Body of pancreas (tissue), 4 donors: Measurements from ENCODE around the gene SPINK8. TPM values are rescaled to one million over a fixed set of nuclear protein-coding genes. Genes with fewer than 3 reads are reported as not detected.
"Not testable (repeated sequence)": the region's sequence is repeated elsewhere in the genome, so short reads cannot be mapped to it uniquely, and the experiment has no call there.

Experiments
- ATAC-seq: fragments of 150-250 bp; one replicate; pipeline ENCODE4 v1.9.1; 2016
- DNase-seq, 4 donors: peaks; one replicate each; pipeline ENCODE4 v3.0.0-alpha.2; 2019
- H3K27ac ChIP-seq, 4 donors: fragments of 200-600 bp; sonication (generic); 1 replicate in 3 of 4; 2 replicates in 1 of 4; pipeline versions ENCODE4 v1.5.1 to v1.6.1; 2016 to 2019; ENCODE audit warnings: mild to moderate bottlenecking in 1 of 4, mixed read lengths in 1 of 4, moderate library complexity in 1 of 4
- H3K27me3 ChIP-seq, 2 donors: fragments of 200-600 bp; sonication (generic); one replicate each; pipeline ENCODE4 v1.6.0; 2016; ENCODE audit warnings: mild to moderate bottlenecking in 1 of 2
- H3K36me3 ChIP-seq, 2 donors: fragments of 200-600 bp; sonication (generic); replicated peaks in 1 of 2; 2 replicates each; pipeline ENCODE4 v1.5.1; 2016; ENCODE audit warnings: low read depth in 2 of 2; ENCODE audit not compliant: insufficient read depth in 1 of 2
- H3K4me1 ChIP-seq: fragments of 200-600 bp; sonication (generic); one replicate; pipeline ENCODE4 v1.6.0; 2016
- H3K4me3 ChIP-seq, 2 donors: fragments of 200-600 bp; sonication (generic); 1 replicate in 1 of 2; 2 replicates in 1 of 2; pipeline ENCODE4 v1.5.1; 2016 to 2019
- H3K9me3 ChIP-seq, 3 donors: fragments of 200-600 bp; sonication (generic); 1 replicate in 2 of 3; 2 replicates in 1 of 3; pipeline ENCODE4 v1.5.1; 2016
- POLR2A ChIP-seq, 3 donors: fragments of 450-650 bp; IDR thresholded peaks; one replicate each; pipeline ENCODE4 v1.6.1; 2016; ENCODE audit warnings: antibody characterized with exemption in 3 of 3, mild to moderate bottlenecking in 2 of 3
- WGBS, 2 donors: methylation state at CpG; one replicate each; pipeline ENCODE4 v1.1.5; 2017; 5-methylcytosine and 5-hydroxymethylcytosine counted together
- intact Hi-C: fragments of 100-400 bp; cut with DNase I; formaldehyde crosslinking; loops from one replicate; pipeline ENCODE4 v1.15.1; 2023
- total RNA-seq, 2 donors: library from RNA; depleted of rRNA; stranded (reverse); fragments of >200 nt; gene quantifications; one replicate each; pipeline ENCODE4 v1.1.0, GENCODE V29; 2016
- TF ChIP-seq, protein P1 (sequence below), 7 experiments: fragments of 450-650 bp in 4 of 7; fragments of 200-600 bp in 3 of 7; sonication (generic) in 3 of 7; IDR thresholded peaks; one replicate each; pipeline ENCODE4 v1.5.1; 2016 to 2019; ENCODE audit warnings: antibody characterized with exemption in 7 of 7

Gene SPINK8
- not detected for total RNA-seq

DNA sequence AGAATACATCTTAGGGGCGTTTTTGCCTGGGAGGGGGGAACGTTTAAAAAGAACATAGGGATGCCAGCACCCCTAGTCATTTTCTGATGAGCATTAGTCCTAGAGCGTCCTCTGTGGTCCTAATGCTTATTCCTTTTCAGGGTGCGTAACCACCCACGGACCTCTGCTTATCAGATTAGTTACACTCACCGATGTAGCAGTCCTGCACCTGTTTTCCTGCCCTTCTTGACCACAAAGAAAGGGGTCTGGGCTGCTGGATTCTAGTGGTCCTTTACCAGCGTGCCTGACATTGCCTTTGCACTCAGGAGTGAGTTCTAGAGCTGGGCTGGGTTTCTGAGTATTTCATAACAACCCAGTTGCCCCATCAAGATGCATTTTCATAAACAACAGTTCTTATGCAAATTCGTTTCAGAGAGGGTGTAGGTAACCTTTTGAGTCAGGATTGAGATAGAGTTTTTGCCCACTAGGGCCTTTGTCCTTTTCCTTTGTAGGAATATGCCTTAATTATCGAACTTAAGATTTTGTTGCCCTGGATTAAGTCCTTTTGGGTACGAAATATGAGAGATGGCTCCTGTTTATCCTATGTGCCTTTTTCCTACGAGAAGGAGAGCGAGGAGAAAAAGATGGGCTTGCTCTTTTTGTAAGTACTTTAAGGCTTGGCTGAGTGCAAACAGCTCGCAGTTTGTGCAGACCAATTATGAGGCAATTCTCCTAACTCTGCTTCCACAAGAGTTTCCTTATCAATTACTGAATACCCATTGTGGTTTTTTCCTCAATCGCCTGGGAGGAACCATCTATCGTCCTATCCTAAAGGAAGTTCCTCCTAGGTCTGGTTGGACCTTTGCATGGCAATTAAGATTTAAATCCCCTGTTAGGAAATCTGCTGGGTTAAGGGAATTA lies at the start of gene SPINK8:
Gene SPINK8 (minus strand): TSS at position 316 of the 900 bp plus-strand sequence. CDS start 5,320 bp downstream, outside the sequence.
- H3K4me1 ChIP-seq, DNase-seq, intact Hi-C loops, H3K36me3 ChIP-seq, H3K9me3 ChIP-seq, ATAC-seq, H3K27ac ChIP-seq, H3K27me3 ChIP-seq, H3K4me3 ChIP-seq: not testable (repeated sequence)
- WGBS, 2 donors = 72 to 77% methylated on average over 15 of the region's 15 CpGs

DNA sequence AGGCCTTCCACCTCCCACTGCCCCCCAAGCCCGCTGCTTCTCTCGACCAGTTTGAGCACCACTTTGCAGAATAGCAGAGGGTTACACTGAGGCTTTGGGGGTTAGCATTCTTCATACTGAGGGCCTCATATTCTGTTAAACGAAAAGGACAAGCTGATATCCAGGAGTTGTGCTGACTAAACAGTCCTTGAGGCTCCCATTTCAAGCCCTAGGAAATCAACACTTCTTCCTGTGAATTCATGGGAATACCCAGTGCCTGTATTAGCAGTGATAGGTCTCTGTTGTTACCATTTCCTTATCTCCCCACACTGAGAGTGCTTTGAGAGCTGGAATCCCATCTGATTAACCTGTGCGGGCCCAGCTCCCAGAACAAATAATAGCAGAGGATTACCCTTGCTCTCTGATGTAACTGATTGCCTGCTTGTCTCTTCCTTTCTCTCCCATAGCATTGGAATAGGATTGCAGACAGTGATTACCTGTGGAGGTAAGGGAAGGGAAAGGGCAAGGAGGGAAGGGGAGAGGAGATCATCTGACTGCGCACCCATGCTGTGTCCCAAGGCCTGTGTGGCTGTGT lies 39.5 kb upstream of the SPINK8 start:
- H3K36me3 ChIP-seq = no peaks in the 10 kb centered on the region
- H3K4me3 ChIP-seq = no peak overlapping the region
- no peaks in the 10 kb centered on the region for H3K27me3 ChIP-seq
- 14 to 29% methylated on average over 5 of the region's 5 CpGs for WGBS, 2 donors
- no peaks in the 10 kb centered on the region for H3K9me3 ChIP-seq
- peak overlapping the region; percentile 77 to 87 (median 82) for H3K27ac ChIP-seq
- H3K4me1 ChIP-seq = peaks cover 55% of the 10 kb centered on the region
- no peak for ATAC-seq
- intact Hi-C loops = no loop called here
- no peak for DNase-seq
- TF ChIP-seq, protein P1, sequence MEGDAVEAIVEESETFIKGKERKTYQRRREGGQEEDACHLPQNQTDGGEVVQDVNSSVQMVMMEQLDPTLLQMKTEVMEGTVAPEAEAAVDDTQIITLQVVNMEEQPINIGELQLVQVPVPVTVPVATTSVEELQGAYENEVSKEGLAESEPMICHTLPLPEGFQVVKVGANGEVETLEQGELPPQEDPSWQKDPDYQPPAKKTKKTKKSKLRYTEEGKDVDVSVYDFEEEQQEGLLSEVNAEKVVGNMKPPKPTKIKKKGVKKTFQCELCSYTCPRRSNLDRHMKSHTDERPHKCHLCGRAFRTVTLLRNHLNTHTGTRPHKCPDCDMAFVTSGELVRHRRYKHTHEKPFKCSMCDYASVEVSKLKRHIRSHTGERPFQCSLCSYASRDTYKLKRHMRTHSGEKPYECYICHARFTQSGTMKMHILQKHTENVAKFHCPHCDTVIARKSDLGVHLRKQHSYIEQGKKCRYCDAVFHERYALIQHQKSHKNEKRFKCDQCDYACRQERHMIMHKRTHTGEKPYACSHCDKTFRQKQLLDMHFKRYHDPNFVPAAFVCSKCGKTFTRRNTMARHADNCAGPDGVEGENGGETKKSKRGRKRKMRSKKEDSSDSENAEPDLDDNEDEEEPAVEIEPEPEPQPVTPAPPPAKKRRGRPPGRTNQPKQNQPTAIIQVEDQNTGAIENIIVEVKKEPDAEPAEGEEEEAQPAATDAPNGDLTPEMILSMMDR (IDR thresholded peaks at IDR 0.05) = no peak
- no peak for TF ChIP-seq POLR2A (IDR thresholded peaks at IDR 0.05)

DNA sequence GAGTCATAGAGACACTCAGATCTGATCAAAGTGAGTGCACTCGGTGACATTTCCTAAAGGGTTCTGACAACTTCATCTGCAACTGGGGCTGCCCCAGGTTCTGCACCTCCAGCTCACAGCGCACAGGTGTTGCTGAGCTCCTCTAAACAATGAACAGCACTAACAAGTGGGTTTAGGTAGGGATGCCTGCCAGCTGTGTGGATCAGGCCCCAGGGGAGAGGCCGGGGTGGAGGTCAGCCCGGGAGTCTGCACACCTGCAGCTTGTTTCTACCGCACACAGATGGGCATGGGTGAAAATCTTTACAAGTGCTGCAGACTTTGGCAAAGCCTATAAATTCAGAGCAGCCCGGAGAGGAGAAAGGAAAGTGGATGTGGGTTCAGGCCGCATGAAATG lies 38.9 kb upstream of the SPINK8 start:
- H3K4me3 ChIP-seq = no peak overlapping the region
- peak; percentile 41 to 65 (median 48) for DNase-seq
- intact Hi-C loops = no loop called here
- WGBS, 2 donors = 27 to 38% methylated on average over 6 to 7 of the region's 7 CpGs
- no peaks in the 10 kb centered on the region for H3K9me3 ChIP-seq
- H3K36me3 ChIP-seq = no peaks in the 10 kb centered on the region
- H3K4me1 ChIP-seq = peaks cover 60% of the 10 kb centered on the region
- TF ChIP-seq, protein P1 (IDR thresholded peaks at IDR 0.05) = no peak
- peak in 1 of 3 donors; percentile 4 for TF ChIP-seq POLR2A (IDR thresholded peaks at IDR 0.05)
- ATAC-seq = peak; percentile 39
- no peaks in the 10 kb centered on the region for H3K27me3 ChIP-seq
- peak overlapping the region; percentile 77 to 87 (median 82) for H3K27ac ChIP-seq

DNA sequence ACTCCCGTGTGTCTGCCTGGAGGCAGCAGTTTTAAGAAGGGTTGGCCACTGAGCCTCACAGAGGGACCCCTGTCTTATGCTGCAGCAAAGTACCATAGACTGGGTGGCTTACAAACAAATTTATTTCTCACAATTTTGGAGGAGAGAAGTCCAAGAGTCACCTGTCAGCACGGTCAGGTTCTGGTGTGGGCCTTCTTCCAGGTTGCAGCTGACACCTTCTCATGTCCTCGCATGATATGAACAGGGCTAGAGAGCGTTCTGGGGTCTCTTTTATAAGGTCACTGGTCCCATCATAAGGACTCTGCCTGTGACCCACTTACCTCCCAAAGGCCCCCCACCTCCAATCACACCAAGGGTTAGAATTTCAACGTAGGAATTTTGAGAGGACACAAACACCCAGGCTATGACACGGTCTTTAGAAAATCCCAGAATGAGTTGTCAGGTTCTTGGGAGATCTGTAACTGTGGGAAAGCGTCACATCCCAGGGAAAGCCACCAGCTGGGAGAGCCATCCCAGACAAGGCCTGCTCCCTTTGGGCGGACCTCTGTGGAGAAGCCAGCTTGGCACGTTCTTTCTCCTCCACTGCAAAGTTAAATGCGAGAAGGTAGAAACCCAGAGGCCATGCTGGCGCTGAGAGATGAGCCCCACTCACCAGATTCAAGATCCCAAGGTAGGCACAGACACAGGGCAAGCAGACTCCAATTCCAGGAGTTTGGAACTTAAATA lies 38.4 kb upstream of the SPINK8 start, which contains the start of gene FBXW12:
Gene FBXW12 (plus strand): TSS at position 569 of the 726 bp plus-strand sequence. CDS start 549 bp downstream, outside the sequence.
- peak; percentile 83 for ATAC-seq
- H3K4me1 ChIP-seq = peaks cover 66% of the 10 kb centered on the region
- 35 to 45% methylated on average over 5 to 11 of the region's 11 CpGs for WGBS, 2 donors
- H3K36me3 ChIP-seq = no peaks in the 10 kb centered on the region
- intact Hi-C loops = no loop called here
- no peak within 1 kb of the TSS for H3K4me3 ChIP-seq
- H3K27me3 ChIP-seq = no peaks in the 10 kb centered on the region
- peak in 2 of 3 donors; percentile 48 to 51 for TF ChIP-seq POLR2A (IDR thresholded peaks at IDR 0.05)
- TF ChIP-seq, protein P1 (IDR thresholded peaks at IDR 0.05) = no peak
- peak within 1 kb of the TSS; percentile 77 to 87 (median 82) for H3K27ac ChIP-seq
- H3K9me3 ChIP-seq = no peaks in the 10 kb centered on the region
- peak; percentile 85 to 92 (median 88) for DNase-seq

DNA sequence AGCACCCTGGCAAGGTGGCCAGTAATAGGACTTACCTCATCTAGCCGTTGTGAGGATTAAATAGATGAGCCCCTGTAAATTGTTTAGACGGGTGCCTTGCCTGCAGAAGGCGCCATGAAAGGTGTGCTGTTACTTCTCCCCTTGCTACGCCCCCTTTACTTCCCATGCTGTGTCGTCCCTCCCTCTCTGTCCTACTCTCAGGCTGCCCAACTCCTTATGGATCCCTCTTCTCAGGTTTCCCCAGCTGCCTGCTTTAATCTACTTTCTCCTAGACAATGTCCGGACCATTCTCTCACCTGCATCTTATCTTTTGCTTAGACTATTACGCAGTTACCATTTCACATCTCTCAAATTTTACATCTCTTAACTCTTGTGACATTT lies 36.9 kb upstream of the SPINK8 start:
- TF ChIP-seq, protein P1 (IDR thresholded peaks at IDR 0.05) = no peak
- no peak for TF ChIP-seq POLR2A (IDR thresholded peaks at IDR 0.05)
- 73 to 75% methylated on average over 7 of the region's 7 CpGs for WGBS, 2 donors
- Histone ChIP-seq H3K36me3 (no peaks in the 10 kb centered on the region), H3K9me3 (no peaks in the 10 kb centered on the region), H3K27ac (peak overlapping the region in 3 of 4 donors; percentile 57 to 77 (median 69)), H3K27me3 (no peaks in the 10 kb centered on the region), H3K4me3 (no peak overlapping the region), H3K4me1 (peaks cover 68% of the 10 kb centered on the region)
- no peak for ATAC-seq
- no peak for DNase-seq
- intact Hi-C loops = no loop called here
